H54 (cell line): ENCODE measurements around the gene OSM.

Source experiments
- DNase-seq: peaks from one replicate; pipeline ENCODE4 v3.0.0; 2011; ENCODE audit warnings: low spot score, mixed read lengths; ENCODE audit not compliant: insufficient read length
- FAIRE-seq: peaks from 3 replicates; lab custom pipeline; 2011; peaks lifted over from hg19 to GRCh38; lab: Jason Lieb, UNC
- POLR2A ChIP-seq: IDR thresholded peaks from 2 replicates; pipeline ENCODE4 v1.6.1; 2011; ENCODE audit warnings: low read depth, mild to moderate bottlenecking, low read length

Gene OSM

DNA sequence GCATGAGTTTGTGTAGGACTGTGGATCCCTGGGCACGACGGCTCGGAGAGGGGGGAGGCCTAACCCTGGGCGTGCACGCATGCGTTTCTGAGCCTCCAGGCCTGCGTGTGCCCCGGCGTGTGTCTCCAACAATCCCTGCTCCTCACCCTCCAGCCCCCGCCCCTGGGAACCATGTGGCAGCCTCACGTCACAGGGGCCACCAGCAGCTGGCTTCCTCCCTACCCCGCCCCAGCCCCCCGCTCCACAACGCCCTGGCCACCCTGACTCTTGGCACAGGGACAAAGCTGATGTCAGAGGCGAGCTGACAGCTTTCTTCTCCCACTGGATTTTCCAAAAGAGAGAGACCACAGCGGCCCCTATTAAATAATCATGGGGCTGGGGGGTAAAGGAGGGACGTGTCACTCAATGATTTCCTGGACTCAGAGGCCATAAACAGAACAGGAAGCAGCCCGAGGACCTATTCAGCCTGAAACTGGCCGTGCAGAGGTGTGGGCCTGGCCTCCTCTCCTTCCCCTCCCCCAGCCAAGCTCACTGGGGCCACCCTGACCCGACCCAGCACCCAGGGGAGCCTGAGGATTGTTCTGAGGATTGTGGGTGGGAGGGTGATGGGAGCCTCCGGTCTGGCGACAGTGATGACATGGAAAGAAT, 13.3 kb downstream of the OSM start:
- FAIRE-seq: no peak
- DNase-seq: no peak
- no peak for TF ChIP-seq POLR2A

- no peak for FAIRE-seq
Measured at GRCh38 chr22:30252411-30253204, 14.0 kb downstream of the OSM start.

GRCh38 chr22:30251711-30252110, 14.9 kb downstream of the OSM start:
- DNase-seq (no peak), FAIRE-seq (no peak)
- TF ChIP-seq POLR2A: no peak

More at GRCh38 chr22:30252411-30253204, 14.0 kb downstream of the OSM start:
- TF ChIP-seq POLR2A: no peak
- DNase-seq: peak; percentile 45

DNA sequence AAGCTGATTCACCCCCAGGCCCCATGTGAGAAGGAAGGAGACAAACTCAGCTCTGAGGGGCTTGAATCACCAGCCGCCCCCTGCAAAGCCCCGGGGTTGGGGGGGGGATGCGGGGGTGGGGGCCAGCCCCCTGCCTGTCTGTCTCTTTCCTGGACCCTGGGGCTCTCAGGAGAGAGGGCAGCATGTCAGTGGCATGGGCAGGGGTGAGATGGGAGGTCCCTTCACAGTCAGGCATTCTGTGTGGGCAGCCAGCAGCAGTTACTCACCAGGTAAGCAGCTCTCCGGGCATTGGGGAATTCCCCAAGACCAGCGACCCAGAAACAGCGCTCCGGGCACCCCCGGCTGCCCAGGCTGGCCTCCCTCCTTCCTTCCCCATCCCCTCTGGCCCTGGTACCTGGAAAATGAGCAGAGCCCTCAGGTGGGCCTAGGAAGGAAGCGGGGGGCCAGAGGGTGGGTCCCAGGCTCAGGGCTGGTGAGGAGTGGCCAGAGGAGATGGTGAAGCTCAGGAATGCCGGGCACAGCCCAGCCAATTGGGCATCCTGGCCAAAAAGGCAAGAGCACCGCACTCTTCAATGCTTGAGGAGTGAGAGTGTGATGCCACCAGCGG, 15.9 kb downstream of the OSM start:
- DNase-seq (peak; percentile 84), FAIRE-seq (no peak)
- no peak for TF ChIP-seq POLR2A

GRCh38 chr22:30250039-30250565, 16.5 kb downstream of the OSM start:
- DNase-seq: no peak
- no peak for FAIRE-seq
- TF ChIP-seq POLR2A: no peak

- FAIRE-seq (no peak), DNase-seq (no peak)
- TF ChIP-seq POLR2A: no peak
Measured at GRCh38 chr22:30249049-30250038, 17.3 kb downstream of the OSM start.

DNA sequence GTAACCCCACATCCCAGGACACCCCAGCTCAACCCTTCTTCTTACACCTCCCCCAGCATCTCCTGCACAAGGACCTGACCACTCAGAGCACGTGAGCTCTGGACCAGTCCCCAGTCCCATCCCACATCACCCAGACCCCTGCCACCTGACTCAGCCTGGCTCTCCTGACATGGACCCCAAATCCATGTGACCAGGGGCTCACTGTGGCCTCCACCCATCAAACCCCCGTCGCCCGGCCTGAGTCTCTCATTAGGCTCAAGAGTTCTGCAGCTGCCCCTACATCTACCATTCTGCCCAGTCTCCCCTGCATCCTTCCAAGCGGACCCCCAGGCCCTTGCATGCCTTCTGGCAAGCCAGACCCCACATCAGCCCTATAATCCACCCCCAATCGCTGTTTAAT, 18.2 kb downstream of the OSM start:
- DNase-seq: no peak
- FAIRE-seq: no peak
- TF ChIP-seq POLR2A: no peak

- DNase-seq (no peak), FAIRE-seq (no peak)
- no peak for TF ChIP-seq POLR2A
Measured at GRCh38 chr22:30247974-30248373, 18.7 kb downstream of the OSM start.

- no peak for FAIRE-seq
- no peak for TF ChIP-seq POLR2A
- no peak for DNase-seq
Measured at GRCh38 chr22:30247561-30247960, 19.1 kb downstream of the OSM start.

DNA sequence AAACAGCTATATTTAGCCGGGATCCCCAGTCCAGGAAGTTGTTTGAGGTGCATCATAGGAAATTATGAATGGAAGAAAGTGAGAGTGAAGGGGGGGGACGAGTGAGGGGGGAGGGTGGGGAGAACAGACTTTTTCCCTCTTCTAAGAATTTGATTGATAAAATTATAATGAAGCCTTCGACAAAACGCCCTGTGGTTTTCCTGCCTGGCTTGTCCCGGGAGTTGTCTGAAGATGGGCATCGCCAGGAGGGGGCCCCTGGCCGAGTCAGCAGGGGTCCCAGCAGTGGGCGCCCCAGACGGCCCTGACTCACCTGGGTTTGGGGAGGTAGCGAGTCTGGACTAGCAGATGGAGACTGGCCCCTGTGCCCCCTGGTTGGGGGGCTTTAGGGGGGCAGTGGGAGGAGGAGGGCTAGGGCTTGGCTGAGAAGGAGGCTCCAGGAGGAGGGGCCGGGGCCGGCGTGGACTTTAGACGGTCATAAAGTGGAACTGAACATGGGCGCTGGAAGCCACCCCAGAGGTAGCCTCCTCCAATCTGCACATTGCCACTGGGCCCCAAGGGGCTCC, 19.8 kb downstream of the OSM start:
- DNase-seq (no peak), FAIRE-seq (no peak)
- no peak for TF ChIP-seq POLR2A

DNA sequence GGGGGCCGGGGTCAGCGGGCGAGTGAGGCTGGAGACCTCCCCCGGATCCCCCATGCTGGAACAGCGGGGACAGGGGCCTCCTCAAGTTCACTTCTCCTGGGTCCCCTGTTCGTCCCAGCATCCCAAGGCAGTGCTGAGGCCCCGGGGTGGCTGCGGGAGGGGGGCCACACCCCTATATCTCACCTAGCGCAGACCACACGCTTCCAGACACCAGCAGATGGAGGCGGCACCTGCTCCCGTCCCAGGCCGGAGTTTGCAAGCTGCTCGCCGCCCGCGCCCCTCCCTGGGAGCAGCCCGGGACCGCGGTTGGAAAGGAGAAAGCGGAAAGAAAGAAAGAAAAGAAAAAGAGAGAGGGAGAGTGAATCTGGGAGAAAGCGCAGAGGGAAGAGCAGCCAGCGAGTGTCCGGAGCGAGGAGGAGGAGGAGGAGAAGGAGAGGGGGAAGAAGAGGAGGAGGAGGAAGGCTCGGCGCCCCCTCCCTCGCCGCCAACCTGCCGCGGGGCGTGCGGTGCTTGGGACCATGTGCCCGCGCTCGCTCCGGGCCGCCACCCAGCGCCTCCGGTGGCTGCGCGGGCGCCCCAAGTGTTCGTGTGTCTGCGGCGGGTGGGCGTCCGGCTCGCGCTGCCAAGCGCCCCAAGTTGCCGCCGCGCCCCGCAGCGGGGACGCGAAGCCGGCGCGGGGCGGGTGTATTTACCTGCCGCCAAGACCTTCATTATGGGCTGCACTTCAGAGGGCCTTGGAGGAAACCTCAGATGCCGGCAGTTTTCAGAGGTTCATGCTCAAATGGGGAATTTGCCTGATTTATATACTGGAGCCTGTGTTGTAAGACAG, 20.5 kb downstream of the OSM start, which contains the start of gene LIF:
TSS of gene LIF (minus strand) at position 775 of the 829 bp plus-strand sequence. CDS start at position 711, 64 bp downstream.
- FAIRE-seq (no peak), DNase-seq (no peak)
- no peak for TF ChIP-seq POLR2A
